Gastroesophageal sphincter (tissue), 3 donors: ENCODE results near the gene IYD.

Experiments
- CTCF ChIP-seq, 4 experiments: fragments of 200-600 bp in 2 of 4; fragments of 450-650 bp in 2 of 4; sonication (generic) in 1 of 4; IDR thresholded peaks; one replicate each; pipeline ENCODE4 v1.5.1; 2017 to 2019; ENCODE audit warnings: antibody characterized with exemption in 4 of 4, mild to moderate bottlenecking in 2 of 4, moderate library complexity in 2 of 4
- EP300 ChIP-seq: sonication (generic); formaldehyde crosslinking; IDR thresholded peaks from one replicate; pipeline ENCODE4 v1.6.1; 2017; ENCODE audit warnings: antibody characterized with exemption, mild to moderate bottlenecking
- POLR2AphosphoS5 ChIP-seq: sonication (generic); formaldehyde crosslinking; IDR thresholded peaks from one replicate; pipeline ENCODE4 v1.6.1; 2017; ENCODE audit warnings: antibody characterized with exemption

- TF ChIP-seq CTCF (IDR thresholded peaks at IDR 0.05) (no peak), POLR2AphosphoS5 (no peak), EP300 (no peak)
These were observed 19.3 kb upstream of the IYD start for GRCh38 chr6:150349546-150349945.
